UCSD-AML1 (cell line): ENCODE data around the gene ASB13.

ENCODE experiments used
- DNase-seq: peaks from one replicate; lab custom pipeline; 2025; ENCODE audit not compliant: unreplicated experiment; lab: John Stamatoyannopoulos, UW

The ASB13 gene

GRCh38 chr10:5648494-5649457 lies 17.6 kb downstream of the ASB13 start:
- no peak for DNase-seq

GRCh38 chr10:5647507-5648240 lies 18.7 kb downstream of the ASB13 start:
- DNase-seq: no peak

- DNase-seq: peak; percentile 59
These were observed 20.3 kb downstream of the ASB13 start for GRCh38 chr10:5645944-5646617.

GRCh38 chr10:5645375-5645774 lies 21.0 kb downstream of the ASB13 start:
- no peak for DNase-seq

GRCh38 chr10:5644930-5645329 lies 21.5 kb downstream of the ASB13 start:
- DNase-seq: no peak

GRCh38 chr10:5643346-5644067 lies 22.9 kb downstream of the ASB13 start:
- DNase-seq: no peak

- DNase-seq: no peak
These were observed 24.9 kb downstream of the ASB13 start for GRCh38 chr10:5641501-5641900.

GRCh38 chr10:5640501-5640900 lies 25.9 kb downstream of the ASB13 start:
- DNase-seq: no peak

- no peak for DNase-seq
These were observed 26.4 kb downstream of the ASB13 start for GRCh38 chr10:5640036-5640435.

GRCh38 chr10:5639066-5639465 lies 27.3 kb downstream of the ASB13 start:
- no peak for DNase-seq

- no peak for DNase-seq
These were observed 27.9 kb downstream of the ASB13 start for GRCh38 chr10:5638494-5638893.

- DNase-seq: no peak
These were observed 31.5 kb downstream of the ASB13 start for GRCh38 chr10:5634918-5635317.

- no peak for DNase-seq
These were observed 33.1 kb downstream of the ASB13 start for GRCh38 chr10:5633166-5633749.

- DNase-seq: no peak
These were observed 33.9 kb downstream of the ASB13 start for GRCh38 chr10:5632446-5632845.

- DNase-seq: no peak
These were observed 34.5 kb downstream of the ASB13 start for GRCh38 chr10:5631936-5632335.

GRCh38 chr10:5630112-5630436 lies 36.3 kb downstream of the ASB13 start:
- DNase-seq: no peak

- DNase-seq: peak; percentile 80
These were observed 36.9 kb downstream of the ASB13 start for GRCh38 chr10:5629303-5630111.

- DNase-seq: no peak
These were observed 37.7 kb downstream of the ASB13 start for GRCh38 chr10:5628451-5629302.

GRCh38 chr10:5627486-5628044 lies 38.8 kb downstream of the ASB13 start:
- DNase-seq: no peak
